ENCODE data around the gene NES.

Gene NES

GRCh38 chr1:156676820-156677615, at the start of gene NES:
Gene NES (minus strand): TSS chr1:156677407. CDS start chr1:156677264, 143 bp downstream.
- Histone ChIP-seq H3K27me3 (ENCODE audit: insufficient read depth, low read length) (peaks cover 4% of the 10 kb centered on the region; the same call in 1 of the 2 replicates), H3K79me2 (ENCODE audit: control insufficient read depth, insufficient read depth, low read length, unreplicated experiment) (peaks cover 6% of the 10 kb centered on the region), H3K4me1 (ENCODE audit: control insufficient read depth, insufficient read depth, low read length, unreplicated experiment) (peaks cover 7% of the 10 kb centered on the region), H2AFZ (ENCODE audit: low read length, unreplicated experiment) (peak within 1 kb of the TSS; percentile 77), H3K4me3 (ENCODE audit: low read depth, low read length) (peak within 1 kb of the TSS; percentile 91), H3K27ac (ENCODE audit: low read depth, low read length) (no peak within 1 kb of the TSS), H3K36me3 (ENCODE audit: insufficient read depth, low read length) (no peaks in the 10 kb centered on the region)

GRCh38 chr1:156726549-156727226, 49.5 kb upstream of the NES start:
- H3K27ac ChIP-seq (ENCODE audit: low read depth, low read length), result no peak overlapping the region
- H3K27me3 ChIP-seq (ENCODE audit: insufficient read depth, low read length), result no peaks in the 10 kb centered on the region
- peaks cover 66% of the 10 kb centered on the region for H3K79me2 ChIP-seq (ENCODE audit: control insufficient read depth, insufficient read depth, low read length, unreplicated experiment)
- H3K36me3 ChIP-seq (ENCODE audit: insufficient read depth, low read length), result peaks cover 14% of the 10 kb centered on the region; the same call in 1 of the 2 replicates
- no peak overlapping the region for H2AFZ ChIP-seq (ENCODE audit: low read length, unreplicated experiment)
- H3K4me1 ChIP-seq (ENCODE audit: control insufficient read depth, insufficient read depth, low read length, unreplicated experiment), result peaks cover 34% of the 10 kb centered on the region
- H3K4me3 ChIP-seq (ENCODE audit: low read depth, low read length), result peak overlapping the region; percentile 100

- Histone ChIP-seq H2AFZ (ENCODE audit: low read length, unreplicated experiment) (no peak overlapping the region), H3K36me3 (ENCODE audit: insufficient read depth, low read length) (peaks cover 16% of the 10 kb centered on the region; the same call in 1 of the 2 replicates), H3K79me2 (ENCODE audit: control insufficient read depth, insufficient read depth, low read length, unreplicated experiment) (peaks cover 66% of the 10 kb centered on the region), H3K27ac (ENCODE audit: low read depth, low read length) (no peak overlapping the region), H3K4me1 (ENCODE audit: control insufficient read depth, insufficient read depth, low read length, unreplicated experiment) (peaks cover 34% of the 10 kb centered on the region), H3K4me3 (ENCODE audit: low read depth, low read length) (peak overlapping the region; percentile 100), H3K27me3 (ENCODE audit: insufficient read depth, low read length) (no peaks in the 10 kb centered on the region)
These were observed 48.6 kb upstream of the NES start for GRCh38 chr1:156725683-156726280.

GRCh38 chr1:156721535-156721934, 44.3 kb upstream of the NES start:
- Histone ChIP-seq H3K4me3 (ENCODE audit: low read depth, low read length) (no peak overlapping the region), H3K27ac (ENCODE audit: low read depth, low read length) (no peak overlapping the region), H3K27me3 (ENCODE audit: insufficient read depth, low read length) (no peaks in the 10 kb centered on the region), H2AFZ (ENCODE audit: low read length, unreplicated experiment) (no peak overlapping the region), H3K36me3 (ENCODE audit: insufficient read depth, low read length) (peaks cover 16% of the 10 kb centered on the region; the same call in 1 of the 2 replicates), H3K79me2 (ENCODE audit: control insufficient read depth, insufficient read depth, low read length, unreplicated experiment) (peaks cover 36% of the 10 kb centered on the region), H3K4me1 (ENCODE audit: control insufficient read depth, insufficient read depth, low read length, unreplicated experiment) (peaks cover 15% of the 10 kb centered on the region)

- H3K79me2 ChIP-seq (ENCODE audit: control insufficient read depth, insufficient read depth, low read length, unreplicated experiment), result peaks cover 32% of the 10 kb centered on the region
- peaks cover 11% of the 10 kb centered on the region for H3K4me1 ChIP-seq (ENCODE audit: control insufficient read depth, insufficient read depth, low read length, unreplicated experiment)
- no peak overlapping the region for H3K4me3 ChIP-seq (ENCODE audit: low read depth, low read length)
- H3K27ac ChIP-seq (ENCODE audit: low read depth, low read length), result no peak overlapping the region
- no peaks in the 10 kb centered on the region for H3K27me3 ChIP-seq (ENCODE audit: insufficient read depth, low read length)
- H2AFZ ChIP-seq (ENCODE audit: low read length, unreplicated experiment), result no peak overlapping the region
- H3K36me3 ChIP-seq (ENCODE audit: insufficient read depth, low read length), result peaks cover 16% of the 10 kb centered on the region; the same call in 1 of the 2 replicates
These were observed 43.9 kb upstream of the NES start for GRCh38 chr1:156721131-156721530.

- Histone ChIP-seq H3K4me3 (ENCODE audit: low read depth, low read length) (no peak overlapping the region), H3K79me2 (ENCODE audit: control insufficient read depth, insufficient read depth, low read length, unreplicated experiment) (no peaks in the 10 kb centered on the region), H3K27ac (ENCODE audit: low read depth, low read length) (no peak overlapping the region), H3K36me3 (ENCODE audit: insufficient read depth, low read length) (0 out of 2 replicates have a peak, but pooled peaks cover 2% of the 10 kb centered on the region), H2AFZ (ENCODE audit: low read length, unreplicated experiment) (no peak overlapping the region), H3K4me1 (ENCODE audit: control insufficient read depth, insufficient read depth, low read length, unreplicated experiment) (peaks cover 8% of the 10 kb centered on the region), H3K27me3 (ENCODE audit: insufficient read depth, low read length) (no peaks in the 10 kb centered on the region)
These were observed 40.1 kb upstream of the NES start for GRCh38 chr1:156717351-156717750.

GRCh38 chr1:156714830-156715229, 37.6 kb upstream of the NES start:
- no peaks in the 10 kb centered on the region for H3K27me3 ChIP-seq (ENCODE audit: insufficient read depth, low read length)
- H2AFZ ChIP-seq (ENCODE audit: low read length, unreplicated experiment), result no peak overlapping the region
- H3K27ac ChIP-seq (ENCODE audit: low read depth, low read length), result no peak overlapping the region
- peaks cover 25% of the 10 kb centered on the region for H3K4me1 ChIP-seq (ENCODE audit: control insufficient read depth, insufficient read depth, low read length, unreplicated experiment)
- no peak overlapping the region for H3K4me3 ChIP-seq (ENCODE audit: low read depth, low read length)
- no peaks in the 10 kb centered on the region for H3K36me3 ChIP-seq (ENCODE audit: insufficient read depth, low read length)
- no peaks in the 10 kb centered on the region for H3K79me2 ChIP-seq (ENCODE audit: control insufficient read depth, insufficient read depth, low read length, unreplicated experiment)

- no peak overlapping the region for H2AFZ ChIP-seq (ENCODE audit: low read length, unreplicated experiment)
- H3K27ac ChIP-seq (ENCODE audit: low read depth, low read length), result no peak overlapping the region
- peaks cover 46% of the 10 kb centered on the region for H3K4me1 ChIP-seq (ENCODE audit: control insufficient read depth, insufficient read depth, low read length, unreplicated experiment)
- no peaks in the 10 kb centered on the region for H3K27me3 ChIP-seq (ENCODE audit: insufficient read depth, low read length)
- H3K79me2 ChIP-seq (ENCODE audit: control insufficient read depth, insufficient read depth, low read length, unreplicated experiment), result no peaks in the 10 kb centered on the region
- H3K4me3 ChIP-seq (ENCODE audit: low read depth, low read length), result no peak overlapping the region
- no peaks in the 10 kb centered on the region for H3K36me3 ChIP-seq (ENCODE audit: insufficient read depth, low read length)
These were observed 35.4 kb upstream of the NES start for GRCh38 chr1:156712626-156713025.

- H3K27me3 ChIP-seq (ENCODE audit: insufficient read depth, low read length), result no peaks in the 10 kb centered on the region
- no peak overlapping the region for H2AFZ ChIP-seq (ENCODE audit: low read length, unreplicated experiment)
- no peak overlapping the region for H3K27ac ChIP-seq (ENCODE audit: low read depth, low read length)
- no peaks in the 10 kb centered on the region for H3K36me3 ChIP-seq (ENCODE audit: insufficient read depth, low read length)
- peaks cover 58% of the 10 kb centered on the region for H3K4me1 ChIP-seq (ENCODE audit: control insufficient read depth, insufficient read depth, low read length, unreplicated experiment)
- no peak overlapping the region for H3K4me3 ChIP-seq (ENCODE audit: low read depth, low read length)
- no peaks in the 10 kb centered on the region for H3K79me2 ChIP-seq (ENCODE audit: control insufficient read depth, insufficient read depth, low read length, unreplicated experiment)
These were observed 34.0 kb upstream of the NES start for GRCh38 chr1:156711011-156711817.

Measured in ACC112 (cell line).